ENCODE data around the gene CITED1. TPM values are rescaled to one million over a fixed set of nuclear protein-coding genes. Genes with fewer than 3 reads are reported as not detected.

CITED1 gene
- polyA plus RNA-seq, 1 donor, result 0.94 TPM

DNA sequence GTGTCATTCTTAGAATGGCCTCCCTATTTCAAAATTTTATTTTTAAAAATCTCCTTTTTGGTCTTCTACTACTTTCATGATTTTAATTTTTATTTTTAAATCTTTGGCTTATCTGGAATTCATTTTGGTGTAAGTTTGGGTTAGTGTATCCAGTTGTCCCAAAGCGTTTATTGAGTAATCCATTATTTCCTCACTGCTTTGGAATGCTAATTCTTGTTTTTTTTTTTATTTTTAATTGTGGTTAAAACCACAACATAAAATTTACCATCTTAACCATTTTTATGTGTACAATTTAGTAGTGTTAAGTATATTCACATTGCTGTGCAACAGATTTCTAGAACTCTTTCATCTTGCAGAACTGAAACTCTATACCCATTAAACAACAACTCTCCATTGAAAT is 8.7 kb downstream of the CITED1 start:
- Histone ChIP-seq H3K4me1 (ENCODE audit: control insufficient read depth, insufficient read depth, low read length) (peaks cover 3% of the 10 kb centered on the region), H3K27ac (ENCODE audit: low read length) (no peak overlapping the region), H3K4me3 (ENCODE audit: low read length) (no peak overlapping the region), H3K36me3 (ENCODE audit: control insufficient read depth, insufficient read depth, low read length) (no peaks in the 10 kb centered on the region), H3K9me3 (ENCODE audit: control insufficient read depth, low read depth, low read length) (no peaks in the 10 kb centered on the region), H3K27me3 (ENCODE audit: control insufficient read depth, insufficient read depth, low read length) (no peaks in the 10 kb centered on the region)
- DNase-seq, result no peak
- WGBS (ENCODE audit: insufficient coverage, low lambda C conversion rate), result no CpG with 5 or more reads among the region's 1 CpG

DNA sequence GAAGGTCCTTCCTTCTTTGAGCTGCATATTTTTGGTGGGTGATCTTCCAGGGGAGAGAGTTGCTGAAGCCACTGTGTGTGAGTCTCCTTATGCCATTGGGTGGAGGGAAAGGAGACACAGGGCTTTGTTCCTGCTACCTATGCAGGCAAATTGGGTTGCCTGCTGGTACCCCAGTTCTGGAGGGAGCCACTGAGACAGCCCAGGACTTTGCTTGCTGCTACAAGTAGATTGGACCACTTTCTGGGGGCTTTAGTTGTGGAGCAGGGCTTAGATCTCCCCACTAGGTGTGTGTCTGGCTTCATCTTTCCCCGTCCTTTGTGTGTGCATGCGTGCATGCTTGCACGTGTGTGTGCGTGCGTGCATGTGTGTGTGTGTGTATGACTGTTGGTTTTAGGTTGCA is 10.0 kb downstream of the CITED1 start:
- H3K9me3 ChIP-seq (ENCODE audit: control insufficient read depth, low read depth, low read length), result no peaks in the 10 kb centered on the region
- no peaks in the 10 kb centered on the region for H3K36me3 ChIP-seq (ENCODE audit: control insufficient read depth, insufficient read depth, low read length)
- no peaks in the 10 kb centered on the region for H3K4me1 ChIP-seq (ENCODE audit: control insufficient read depth, insufficient read depth, low read length)
- no CpG with 5 or more reads among the region's 5 CpGs for WGBS (ENCODE audit: insufficient coverage, low lambda C conversion rate)
- H3K27me3 ChIP-seq (ENCODE audit: control insufficient read depth, insufficient read depth, low read length), result no peaks in the 10 kb centered on the region
- H3K4me3 ChIP-seq (ENCODE audit: low read length), result no peak overlapping the region
- DNase-seq, result no peak
- H3K27ac ChIP-seq (ENCODE audit: low read length), result no peak overlapping the region

DNA sequence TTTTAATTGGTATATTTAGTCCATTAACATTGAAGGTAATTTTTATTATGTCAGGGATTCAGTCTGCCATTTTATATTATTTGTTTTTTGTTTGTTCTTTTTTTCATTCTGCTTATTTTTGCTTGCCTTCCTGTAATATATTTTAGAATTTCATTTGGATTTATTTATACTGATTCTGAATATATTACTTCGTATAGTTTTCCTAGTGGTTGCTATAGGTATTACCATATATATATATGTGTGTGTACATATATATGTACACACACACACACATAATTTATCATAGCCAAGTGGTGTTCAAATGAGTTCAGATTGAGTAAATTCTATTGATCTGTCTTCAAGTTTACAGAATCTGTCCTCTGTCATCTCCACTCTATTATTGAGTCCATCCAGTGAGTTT is 11.2 kb downstream of the CITED1 start:
- no peaks in the 10 kb centered on the region for H3K36me3 ChIP-seq (ENCODE audit: control insufficient read depth, insufficient read depth, low read length)
- H3K4me1 ChIP-seq (ENCODE audit: control insufficient read depth, insufficient read depth, low read length), result no peaks in the 10 kb centered on the region
- no peaks in the 10 kb centered on the region for H3K27me3 ChIP-seq (ENCODE audit: control insufficient read depth, insufficient read depth, low read length)
- no peak for DNase-seq
- no CpG with 5 or more reads among the region's 1 CpG for WGBS (ENCODE audit: insufficient coverage, low lambda C conversion rate)
- H3K9me3 ChIP-seq (ENCODE audit: control insufficient read depth, low read depth, low read length), result no peaks in the 10 kb centered on the region
- no peak overlapping the region for H3K4me3 ChIP-seq (ENCODE audit: low read length)
- no peak overlapping the region for H3K27ac ChIP-seq (ENCODE audit: low read length)

DNA sequence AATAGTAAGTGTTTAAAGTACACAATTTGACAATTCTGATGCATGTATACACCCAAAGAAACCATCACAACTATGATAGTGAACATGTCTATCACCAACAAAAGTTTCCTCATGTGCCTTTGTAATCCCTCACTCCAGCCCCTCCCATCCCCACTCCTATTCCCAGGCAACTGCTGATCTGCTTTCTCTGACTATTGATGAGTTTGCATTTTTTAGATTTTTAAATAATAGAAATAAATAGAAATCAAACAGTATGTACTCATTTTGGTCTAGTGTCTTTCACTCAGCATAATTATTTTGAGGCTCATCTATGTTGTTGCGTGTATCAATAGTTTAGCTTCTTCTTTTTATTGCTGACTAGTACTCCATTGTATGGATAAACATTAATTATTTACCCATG is 23.4 kb downstream of the CITED1 start:
- no peak for DNase-seq
- WGBS (ENCODE audit: insufficient coverage, low lambda C conversion rate), result no CpG with 5 or more reads among the region's 1 CpG
- no peak overlapping the region for H3K4me3 ChIP-seq (ENCODE audit: low read length)
- H3K27me3 ChIP-seq (ENCODE audit: control insufficient read depth, insufficient read depth, low read length), result no peaks in the 10 kb centered on the region
- H3K4me1 ChIP-seq (ENCODE audit: control insufficient read depth, insufficient read depth, low read length), result no peaks in the 10 kb centered on the region
- no peak overlapping the region for H3K27ac ChIP-seq (ENCODE audit: low read length)
- no peaks in the 10 kb centered on the region for H3K36me3 ChIP-seq (ENCODE audit: control insufficient read depth, insufficient read depth, low read length)
- no peaks in the 10 kb centered on the region for H3K9me3 ChIP-seq (ENCODE audit: control insufficient read depth, low read depth, low read length)

DNA sequence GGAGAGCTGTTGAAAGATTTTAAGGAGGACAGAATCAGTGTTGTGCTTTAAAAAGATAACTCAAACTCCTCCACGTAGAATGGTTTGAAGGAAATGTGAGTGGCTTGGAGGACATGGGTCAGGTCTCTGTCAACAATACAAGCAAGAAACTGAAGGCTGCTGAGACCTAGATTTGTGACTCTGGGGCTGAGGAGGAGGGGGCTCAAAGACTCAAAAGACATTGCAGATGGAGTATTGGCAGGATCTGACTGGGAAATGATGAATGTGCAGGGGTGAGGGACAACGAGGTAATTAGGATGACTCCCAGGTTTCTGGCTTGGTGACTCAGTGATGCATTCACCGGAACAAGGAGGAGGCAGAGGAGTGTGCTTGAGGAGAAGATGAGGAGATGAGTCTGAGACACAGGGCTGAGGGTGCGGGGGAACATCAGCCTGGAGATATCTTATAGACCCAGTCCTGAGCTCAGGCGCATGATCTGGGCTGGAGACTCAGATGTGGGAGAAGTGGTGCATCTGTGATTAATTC is 25.3 kb downstream of the CITED1 start:
- H3K4me1 ChIP-seq (ENCODE audit: control insufficient read depth, insufficient read depth, low read length), result no peaks in the 10 kb centered on the region
- DNase-seq, result no peak
- WGBS (ENCODE audit: insufficient coverage, low lambda C conversion rate), result no CpG with 5 or more reads among the region's 5 CpGs
- no peaks in the 10 kb centered on the region for H3K27me3 ChIP-seq (ENCODE audit: control insufficient read depth, insufficient read depth, low read length)
- no peaks in the 10 kb centered on the region for H3K36me3 ChIP-seq (ENCODE audit: control insufficient read depth, insufficient read depth, low read length)
- no peaks in the 10 kb centered on the region for H3K9me3 ChIP-seq (ENCODE audit: control insufficient read depth, low read depth, low read length)
- H3K4me3 ChIP-seq (ENCODE audit: low read length), result no peak overlapping the region
- no peak overlapping the region for H3K27ac ChIP-seq (ENCODE audit: low read length)

DNA sequence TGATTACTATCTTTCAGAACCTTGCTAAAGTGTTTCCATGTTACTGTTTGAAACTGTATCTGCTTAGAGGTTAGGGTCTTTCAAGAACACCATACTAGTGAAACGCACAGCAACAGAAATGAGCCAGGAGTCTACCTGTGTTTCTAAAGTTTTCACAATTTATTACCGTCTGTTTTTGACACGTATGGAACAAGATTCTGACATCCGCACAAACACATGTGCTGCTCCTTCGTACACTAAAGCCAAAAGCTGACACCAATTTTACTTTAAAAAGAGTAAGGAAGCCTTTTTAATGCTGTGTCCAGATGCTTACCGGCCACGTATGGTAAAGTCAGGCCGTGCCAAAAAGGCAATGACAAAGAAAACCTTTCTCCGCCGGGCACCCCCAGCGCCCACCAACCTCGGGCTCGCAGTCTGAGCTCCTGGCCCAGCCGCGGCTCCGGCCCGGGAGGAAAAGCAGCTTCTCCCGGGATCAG is 29.2 kb downstream of the CITED1 start:
- H3K9me3 ChIP-seq (ENCODE audit: control insufficient read depth, low read depth, low read length), result no peaks in the 10 kb centered on the region
- no peaks in the 10 kb centered on the region for H3K27me3 ChIP-seq (ENCODE audit: control insufficient read depth, insufficient read depth, low read length)
- no peaks in the 10 kb centered on the region for H3K4me1 ChIP-seq (ENCODE audit: control insufficient read depth, insufficient read depth, low read length)
- peak overlapping the region; percentile 54 for H3K27ac ChIP-seq (ENCODE audit: low read length)
- H3K4me3 ChIP-seq (ENCODE audit: low read length), result peak overlapping the region; percentile 79
- H3K36me3 ChIP-seq (ENCODE audit: control insufficient read depth, insufficient read depth, low read length), result peaks cover 34% of the 10 kb centered on the region
- no CpG with 5 or more reads among the region's 18 CpGs for WGBS (ENCODE audit: insufficient coverage, low lambda C conversion rate)
- DNase-seq, result no peak

DNA sequence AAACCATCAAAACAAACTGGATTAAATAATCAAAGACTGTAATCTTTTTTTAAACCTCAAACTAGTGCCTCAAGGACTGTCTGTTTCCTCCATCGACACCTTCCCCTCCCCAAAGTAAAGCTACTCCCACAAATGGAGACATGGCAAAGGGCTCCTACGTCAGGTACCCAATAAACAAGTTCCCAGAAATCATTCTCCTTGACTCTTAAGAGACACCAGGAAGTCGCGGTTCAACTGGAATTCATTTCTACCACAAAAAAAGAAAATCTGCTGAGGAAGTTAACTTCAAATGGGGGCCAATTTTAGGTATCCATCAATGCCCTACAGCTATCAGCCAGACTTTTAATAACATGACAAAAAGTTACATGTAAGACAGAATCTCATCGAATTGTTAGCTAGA is 31.2 kb downstream of the CITED1 start:
- Histone ChIP-seq H3K36me3 (ENCODE audit: control insufficient read depth, insufficient read depth, low read length) (peaks cover 43% of the 10 kb centered on the region), H3K4me3 (ENCODE audit: low read length) (no peak overlapping the region), H3K9me3 (ENCODE audit: control insufficient read depth, low read depth, low read length) (no peaks in the 10 kb centered on the region), H3K27me3 (ENCODE audit: control insufficient read depth, insufficient read depth, low read length) (no peaks in the 10 kb centered on the region), H3K27ac (ENCODE audit: low read length) (no peak overlapping the region), H3K4me1 (ENCODE audit: control insufficient read depth, insufficient read depth, low read length) (no peaks in the 10 kb centered on the region)
- DNase-seq, result no peak
- WGBS (ENCODE audit: insufficient coverage, low lambda C conversion rate), result no CpG with 5 or more reads among the region's 5 CpGs

DNA sequence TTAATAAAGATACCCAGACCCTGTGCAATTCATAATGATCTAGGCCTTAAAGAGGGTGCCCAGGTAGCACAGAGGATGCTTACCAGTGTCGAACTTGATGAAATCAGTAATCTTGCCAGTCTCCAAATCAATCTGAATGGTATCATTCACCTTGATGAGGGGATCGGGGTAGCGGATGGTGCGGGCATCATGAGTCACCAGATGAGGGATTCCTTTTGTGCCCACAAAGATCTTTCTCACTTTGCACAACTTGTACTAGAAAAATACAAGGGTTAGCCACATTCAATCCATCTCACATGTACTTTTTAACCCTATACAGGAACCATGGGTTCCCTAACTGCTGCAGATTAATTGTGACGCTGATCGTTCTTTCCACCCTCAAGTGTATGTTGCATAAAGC is 32.0 kb downstream of the CITED1 start:
- Histone ChIP-seq H3K4me3 (ENCODE audit: low read length) (no peak overlapping the region), H3K9me3 (ENCODE audit: control insufficient read depth, low read depth, low read length) (no peaks in the 10 kb centered on the region), H3K27ac (ENCODE audit: low read length) (no peak overlapping the region), H3K27me3 (ENCODE audit: control insufficient read depth, insufficient read depth, low read length) (no peaks in the 10 kb centered on the region), H3K4me1 (ENCODE audit: control insufficient read depth, insufficient read depth, low read length) (no peaks in the 10 kb centered on the region), H3K36me3 (ENCODE audit: control insufficient read depth, insufficient read depth, low read length) (peaks cover 45% of the 10 kb centered on the region)
- DNase-seq, result no peak
- WGBS (ENCODE audit: insufficient coverage, low lambda C conversion rate), result no CpG with 5 or more reads among the region's 6 CpGs

DNA sequence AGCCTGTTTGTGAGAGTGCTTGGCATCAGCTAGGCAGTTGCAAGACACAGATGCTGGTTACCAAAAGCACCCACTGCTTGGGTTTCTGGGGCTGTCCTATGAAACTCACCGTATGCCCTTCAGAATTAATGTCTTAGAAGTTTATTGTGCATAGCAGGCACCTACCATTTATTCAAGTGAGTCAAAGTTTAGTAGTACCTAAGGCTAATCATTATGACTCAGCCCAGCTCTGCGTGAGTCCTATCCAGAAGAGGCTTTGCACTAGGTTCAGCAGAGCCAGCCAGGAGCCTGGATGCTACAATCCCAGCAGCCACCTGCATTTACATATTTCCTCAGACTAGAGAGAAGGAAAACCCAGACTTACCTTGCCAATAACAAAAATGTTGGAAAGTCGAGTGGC is 32.8 kb downstream of the CITED1 start:
- H3K36me3 ChIP-seq (ENCODE audit: control insufficient read depth, insufficient read depth, low read length), result peaks cover 47% of the 10 kb centered on the region
- no CpG with 5 or more reads among the region's 3 CpGs for WGBS (ENCODE audit: insufficient coverage, low lambda C conversion rate)
- no peak overlapping the region for H3K27ac ChIP-seq (ENCODE audit: low read length)
- no peaks in the 10 kb centered on the region for H3K27me3 ChIP-seq (ENCODE audit: control insufficient read depth, insufficient read depth, low read length)
- DNase-seq, result no peak
- no peaks in the 10 kb centered on the region for H3K4me1 ChIP-seq (ENCODE audit: control insufficient read depth, insufficient read depth, low read length)
- no peaks in the 10 kb centered on the region for H3K9me3 ChIP-seq (ENCODE audit: control insufficient read depth, low read depth, low read length)
- H3K4me3 ChIP-seq (ENCODE audit: low read length), result no peak overlapping the region

DNA sequence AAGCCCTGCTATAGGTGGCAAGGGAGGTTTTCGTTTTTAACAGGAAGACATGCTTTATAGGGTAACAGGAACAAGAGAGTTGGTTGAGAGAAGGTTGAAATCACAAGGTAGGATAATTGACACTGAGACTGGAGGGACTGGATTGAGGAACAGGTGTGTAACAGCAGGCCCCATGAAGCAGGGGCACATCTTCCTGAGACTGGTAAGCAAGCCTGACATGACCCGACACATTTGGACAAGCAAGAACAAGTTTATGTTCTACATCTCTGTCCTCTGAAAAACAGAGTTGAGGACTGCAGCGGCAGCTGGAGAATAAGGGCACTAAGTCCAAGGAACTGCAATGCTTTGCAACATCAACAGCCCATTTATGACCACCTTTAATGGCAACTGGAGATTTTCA is 33.9 kb downstream of the CITED1 start:
- Histone ChIP-seq H3K4me1 (ENCODE audit: control insufficient read depth, insufficient read depth, low read length) (no peaks in the 10 kb centered on the region), H3K36me3 (ENCODE audit: control insufficient read depth, insufficient read depth, low read length) (peaks cover 49% of the 10 kb centered on the region), H3K27me3 (ENCODE audit: control insufficient read depth, insufficient read depth, low read length) (no peaks in the 10 kb centered on the region), H3K9me3 (ENCODE audit: control insufficient read depth, low read depth, low read length) (no peaks in the 10 kb centered on the region), H3K27ac (ENCODE audit: low read length) (no peak overlapping the region), H3K4me3 (ENCODE audit: low read length) (no peak overlapping the region)
- no peak for DNase-seq
- WGBS (ENCODE audit: insufficient coverage, low lambda C conversion rate), result no CpG with 5 or more reads among the region's 3 CpGs

DNA sequence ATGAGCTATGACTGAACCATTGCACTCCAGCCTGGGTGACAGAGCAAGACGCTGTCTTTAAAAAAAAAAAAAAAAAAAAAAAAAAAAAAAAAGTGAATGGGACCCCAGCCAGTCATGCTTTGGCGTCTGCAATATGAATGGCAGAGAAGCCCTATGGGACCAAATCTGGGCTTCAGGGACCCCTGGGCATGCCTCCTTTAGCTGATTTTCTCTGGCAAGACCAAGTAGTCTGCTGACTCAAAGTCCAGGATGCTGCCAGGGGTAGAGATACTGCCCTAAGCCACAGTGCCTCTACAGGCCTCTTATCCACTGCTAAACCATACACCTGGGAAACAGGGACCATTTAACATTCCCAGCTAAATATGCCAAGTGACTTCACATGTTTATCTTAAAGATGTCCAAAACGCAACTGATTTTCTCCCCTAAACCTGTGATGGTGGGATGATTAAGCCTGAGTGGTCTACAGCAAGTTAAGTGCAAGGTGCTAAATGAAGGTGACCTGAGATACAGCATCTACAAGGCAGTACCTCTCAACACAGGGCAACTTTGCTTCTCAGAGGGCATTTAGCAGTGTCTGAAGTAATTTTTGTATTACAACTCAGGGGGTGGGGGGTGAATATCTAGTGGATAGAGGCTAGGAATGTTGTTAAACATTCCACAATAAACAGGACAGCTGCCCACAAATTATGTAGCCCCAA is 34.5 kb downstream of the CITED1 start:
- no CpG with 5 or more reads among the region's 3 CpGs for WGBS (ENCODE audit: insufficient coverage, low lambda C conversion rate)
- H3K36me3 ChIP-seq (ENCODE audit: control insufficient read depth, insufficient read depth, low read length), result peaks cover 49% of the 10 kb centered on the region
- H3K9me3 ChIP-seq (ENCODE audit: control insufficient read depth, low read depth, low read length), result no peaks in the 10 kb centered on the region
- DNase-seq, result no peak
- no peak overlapping the region for H3K27ac ChIP-seq (ENCODE audit: low read length)
- no peaks in the 10 kb centered on the region for H3K4me1 ChIP-seq (ENCODE audit: control insufficient read depth, insufficient read depth, low read length)
- H3K4me3 ChIP-seq (ENCODE audit: low read length), result no peak overlapping the region
- no peaks in the 10 kb centered on the region for H3K27me3 ChIP-seq (ENCODE audit: control insufficient read depth, insufficient read depth, low read length)
